IPS-18c (cell line): ENCODE data around the gene PCMT1.

Experiments used
- H3K4me3 ChIP-seq: 2 replicates; pipeline ENCODE4 v1.7.0; 2013; ENCODE audit warnings: low read depth, mild to moderate bottlenecking, low read length, moderate library complexity; ENCODE audit not compliant: insufficient read depth
- H3K9me3 ChIP-seq: one replicate; pipeline ENCODE4 v1.6.1; 2013; ENCODE audit warnings: mild to moderate bottlenecking, low read length, moderate library complexity; ENCODE audit not compliant: control insufficient read depth, insufficient read depth

Gene PCMT1

GRCh38 chr6:149749594-149750135 is at the start of gene PCMT1:
Gene PCMT1 (plus strand): TSS chr6:149749741. CDS start chr6:149749902, 161 bp downstream.
- Histone ChIP-seq H3K9me3 (peaks cover 2% of the 10 kb centered on the region), H3K4me3 (peak within 1 kb of the TSS; percentile 94)

GRCh38 chr6:149701714-149702113 is 47.8 kb upstream of the PCMT1 start:
- Histone ChIP-seq H3K9me3 (no peaks in the 10 kb centered on the region), H3K4me3 (no peak overlapping the region)

GRCh38 chr6:149711711-149712110 is 37.8 kb upstream of the PCMT1 start:
- Histone ChIP-seq H3K4me3 (no peak overlapping the region), H3K9me3 (peaks cover 2% of the 10 kb centered on the region)

- H3K4me3 ChIP-seq: no peak overlapping the region
Observed at GRCh38 chr6:149714442-149714841, 35.1 kb upstream of the PCMT1 start.

DNA sequence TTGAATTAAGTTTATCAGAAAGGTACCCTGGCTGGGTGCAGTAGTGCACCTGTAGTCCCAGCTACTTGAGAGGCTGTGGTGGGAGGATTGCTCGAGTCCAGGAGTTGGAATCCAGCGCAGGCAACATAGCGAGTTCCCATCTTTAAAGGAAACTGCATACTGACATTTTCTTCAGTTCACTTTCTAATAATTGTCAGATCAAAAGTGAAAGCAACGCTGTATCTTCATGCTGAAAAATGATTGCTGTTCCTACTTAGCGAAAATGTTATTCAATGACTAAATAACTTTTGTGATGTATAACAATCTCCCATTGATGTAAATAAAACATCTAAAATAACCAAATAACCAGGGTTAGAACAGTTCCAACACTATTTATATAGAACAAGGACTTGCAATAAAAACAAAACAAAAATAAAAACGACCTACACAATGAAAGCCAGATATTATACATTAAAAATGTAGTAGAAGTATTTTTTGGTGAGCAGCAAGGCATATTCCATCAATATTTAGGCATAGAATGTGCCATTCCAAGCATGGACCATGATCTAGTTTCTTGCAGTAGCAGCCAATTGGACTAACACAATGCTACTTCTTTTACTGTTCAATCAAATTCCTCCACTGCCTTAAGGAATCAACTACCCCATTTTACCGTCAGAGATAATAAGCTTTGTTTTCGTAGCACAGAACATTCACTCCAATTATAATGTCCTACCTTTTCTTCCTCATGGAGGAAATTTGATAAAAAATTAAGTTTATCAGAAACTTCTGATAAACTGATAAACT is 33.2 kb upstream of the PCMT1 start:
- peaks cover 2% of the 10 kb centered on the region for H3K9me3 ChIP-seq
- peak overlapping the region; percentile 40 for H3K4me3 ChIP-seq

More at GRCh38 chr6:149714442-149714841, 35.1 kb upstream of the PCMT1 start:
- H3K9me3 ChIP-seq: peaks cover 2% of the 10 kb centered on the region

DNA sequence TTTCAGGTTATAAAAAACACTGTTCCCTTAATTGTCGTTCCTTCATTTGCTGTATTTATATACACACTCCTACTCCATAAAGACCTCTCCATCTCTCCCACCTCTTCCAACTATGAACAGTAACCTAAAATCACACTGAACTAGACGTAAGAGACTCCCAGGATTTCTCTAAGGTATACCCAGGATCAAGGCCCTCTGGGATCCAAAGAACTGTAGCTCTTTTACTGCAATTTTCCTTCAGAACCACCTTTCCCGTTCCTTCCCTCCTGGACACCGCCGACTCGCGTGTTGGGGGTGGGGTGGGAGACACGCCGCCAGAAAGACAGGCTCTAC is 32.3 kb upstream of the PCMT1 start:
- no peaks in the 10 kb centered on the region for H3K9me3 ChIP-seq
- H3K4me3 ChIP-seq: peak overlapping the region; percentile 88

- Histone ChIP-seq H3K9me3 (no peaks in the 10 kb centered on the region), H3K4me3 (peak within 1 kb of the TSS; percentile 88)
Observed at GRCh38 chr6:149717588-149718458, 31.7 kb upstream of the PCMT1 start, which contains the start of gene LATS1. Gene LATS1 (minus strand): TSS chr6:149718101. CDS start chr6:149702126, 15,975 bp downstream.

DNA sequence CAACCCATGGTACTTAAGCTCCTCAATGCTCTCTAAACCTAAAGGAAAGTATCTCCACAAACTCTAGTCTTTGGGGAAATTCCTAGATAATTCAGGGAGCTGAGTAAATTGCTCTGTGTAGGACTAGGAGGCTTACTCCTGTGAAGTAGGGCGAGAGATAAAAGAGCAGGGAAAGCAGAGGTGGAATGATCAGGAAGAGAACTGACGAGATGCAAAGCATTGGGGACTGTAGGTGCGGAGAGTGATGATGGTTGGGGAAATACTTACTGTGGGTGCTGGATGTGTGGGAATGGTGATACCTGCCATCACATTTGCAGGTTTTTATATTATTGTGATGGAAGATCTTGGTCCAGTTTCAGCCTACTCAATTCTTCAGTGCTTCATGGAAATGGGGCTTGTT is 30.0 kb upstream of the PCMT1 start:
- no peak overlapping the region for H3K4me3 ChIP-seq

DNA sequence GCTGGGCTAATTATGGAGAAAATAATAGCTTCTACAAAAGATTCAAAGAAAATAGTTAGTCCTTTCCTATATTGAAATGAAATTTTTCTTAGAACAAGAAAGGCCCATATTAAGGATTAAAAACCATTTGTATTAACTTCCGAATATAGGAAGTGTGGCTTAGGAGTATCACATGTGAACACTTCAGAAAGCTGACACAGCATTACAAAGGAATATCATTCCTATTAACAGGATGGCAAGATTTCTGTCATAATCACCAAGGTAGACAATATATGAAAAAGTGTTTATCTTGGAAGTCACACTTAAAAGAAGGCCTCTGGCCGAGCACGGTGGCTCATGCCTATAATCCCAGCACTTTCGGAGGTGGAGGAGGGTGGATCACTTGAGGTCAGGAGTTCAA is 26.3 kb upstream of the PCMT1 start:
- H3K4me3 ChIP-seq: no peak overlapping the region
- no peaks in the 10 kb centered on the region for H3K9me3 ChIP-seq

More for the DNA sequence above, 30.0 kb upstream of the PCMT1 start:
- no peaks in the 10 kb centered on the region for H3K9me3 ChIP-seq

DNA sequence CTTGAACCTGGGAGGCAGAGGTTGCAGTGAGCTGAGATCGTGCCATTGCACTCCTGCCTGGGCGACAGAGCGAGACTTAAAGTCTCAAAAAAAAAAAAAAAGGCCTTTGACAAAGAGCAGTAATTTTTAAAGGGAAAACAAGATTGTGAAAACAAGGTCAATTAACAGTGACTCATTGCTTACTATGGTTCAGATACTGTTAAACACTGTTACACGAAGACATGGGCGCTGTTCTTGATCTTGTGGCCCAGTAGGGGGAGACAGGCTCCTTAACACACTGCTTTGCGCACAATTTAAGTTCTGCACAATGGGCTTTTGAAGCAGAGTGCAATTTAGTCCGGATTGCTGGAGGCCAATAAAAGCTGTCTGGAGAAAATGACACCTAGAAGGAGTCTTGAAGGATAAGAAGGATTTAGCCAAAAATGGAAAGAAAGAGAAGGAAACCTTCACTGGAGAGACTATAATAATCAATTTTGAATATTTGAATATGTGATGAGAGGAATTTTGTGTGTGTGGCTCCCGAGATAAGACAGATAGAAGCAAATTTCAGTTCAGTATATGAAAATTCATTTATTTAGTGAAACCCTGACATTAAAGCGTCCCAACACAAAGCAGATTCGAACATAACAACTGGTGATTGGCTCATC is 25.6 kb upstream of the PCMT1 start:
- H3K4me3 ChIP-seq: no peak overlapping the region
- H3K9me3 ChIP-seq: no peaks in the 10 kb centered on the region

GRCh38 chr6:149725785-149726184 is 23.8 kb upstream of the PCMT1 start:
- Histone ChIP-seq H3K4me3 (no peak overlapping the region), H3K9me3 (no peaks in the 10 kb centered on the region)

DNA sequence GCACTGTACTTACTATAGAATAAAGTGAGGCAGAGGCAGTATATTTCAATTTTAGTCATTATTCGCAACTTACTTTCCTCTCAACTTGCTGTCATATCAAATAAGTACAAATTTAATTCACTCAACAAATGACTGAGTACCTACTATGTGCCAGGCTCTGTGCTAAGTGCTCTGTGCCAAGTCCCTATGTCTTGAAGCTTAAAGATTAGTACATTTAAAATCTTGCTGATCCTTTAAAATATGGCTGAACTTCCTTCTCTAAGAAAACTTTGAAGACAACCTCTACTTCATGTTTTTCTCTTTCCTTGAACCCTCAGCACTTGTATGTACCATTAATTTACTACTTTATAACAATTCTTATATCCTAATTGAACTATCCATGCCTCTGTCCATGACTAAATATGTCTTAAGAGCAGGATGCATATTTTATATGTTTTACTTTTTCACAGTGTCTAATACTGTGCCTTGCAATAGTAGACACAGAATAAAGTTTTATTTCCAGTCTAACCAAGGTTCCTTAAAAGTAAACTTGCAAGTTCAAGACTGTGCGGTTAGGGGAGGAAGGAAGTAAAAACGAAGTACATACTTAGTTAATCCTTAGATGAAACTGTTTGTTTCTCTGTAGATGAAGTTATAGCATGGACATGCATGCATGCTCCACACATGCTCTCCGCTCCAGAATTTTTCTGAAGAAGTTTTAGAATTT is 21.6 kb upstream of the PCMT1 start:
- Histone ChIP-seq H3K9me3 (no peaks in the 10 kb centered on the region), H3K4me3 (no peak overlapping the region)

DNA sequence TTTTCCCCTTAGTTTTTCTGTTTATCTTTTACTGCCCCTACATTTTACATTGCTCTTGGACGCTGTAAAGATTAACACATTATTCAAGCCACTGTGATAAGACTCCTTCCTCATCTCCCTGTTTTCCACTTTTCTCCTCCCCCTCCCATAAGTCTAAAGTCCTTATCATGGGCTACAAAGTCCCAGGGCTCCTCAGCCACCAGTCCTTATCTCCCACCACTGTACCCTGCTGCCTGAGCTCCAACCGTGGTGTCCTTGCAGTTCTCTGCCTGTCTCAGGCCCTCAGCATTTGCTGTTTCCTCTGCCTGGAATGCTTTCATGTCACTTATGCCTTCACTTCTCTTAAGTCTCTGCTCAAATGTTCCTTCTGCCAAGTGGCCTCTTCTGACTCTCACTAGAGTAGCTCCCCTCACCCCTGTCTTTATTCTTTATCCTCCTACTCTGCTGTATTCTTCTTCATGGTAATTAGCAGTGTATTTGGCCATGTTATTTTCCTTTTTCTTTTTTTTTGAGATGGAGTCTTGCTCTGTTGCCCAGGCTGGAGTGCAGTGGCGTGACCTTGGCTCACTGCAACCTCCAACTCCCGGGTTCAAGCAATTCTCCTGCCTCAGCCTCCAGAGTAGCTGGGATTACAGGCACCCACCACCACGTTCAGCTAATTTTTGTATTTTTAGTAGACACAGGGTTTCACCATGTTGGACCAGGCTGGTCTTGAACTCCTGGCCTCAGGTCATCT is 20.9 kb upstream of the PCMT1 start:
- no peak overlapping the region for H3K4me3 ChIP-seq
- H3K9me3 ChIP-seq: no peaks in the 10 kb centered on the region

DNA sequence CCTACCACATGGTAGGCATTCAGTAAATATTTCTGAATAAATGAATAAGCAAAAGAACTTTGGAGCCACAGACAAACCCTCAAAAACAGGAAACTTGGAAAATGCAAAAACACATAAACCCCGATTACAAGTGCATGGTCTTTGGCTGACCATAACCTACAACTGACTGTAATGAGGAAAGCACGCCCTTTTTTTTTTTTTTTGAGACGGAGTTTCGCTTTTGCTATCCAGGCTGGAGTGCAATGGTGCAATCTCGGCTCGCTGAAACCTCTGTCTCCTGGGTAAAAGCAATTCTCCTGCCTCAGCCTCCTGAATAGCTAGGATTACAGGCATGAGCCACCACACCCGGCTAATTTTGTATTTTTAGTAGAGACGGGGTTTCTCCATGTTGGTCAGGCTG is 19.7 kb upstream of the PCMT1 start:
- Histone ChIP-seq H3K4me3 (no peak overlapping the region), H3K9me3 (no peaks in the 10 kb centered on the region)

GRCh38 chr6:149733089-149733720 is 16.3 kb upstream of the PCMT1 start:
- H3K4me3 ChIP-seq: no peak overlapping the region

GRCh38 chr6:149734915-149735314 is 14.6 kb upstream of the PCMT1 start:
- Histone ChIP-seq H3K9me3 (no peaks in the 10 kb centered on the region), H3K4me3 (no peak overlapping the region)

More at GRCh38 chr6:149733089-149733720, 16.3 kb upstream of the PCMT1 start:
- no peaks in the 10 kb centered on the region for H3K9me3 ChIP-seq
